GM23248 (cell line): ENCODE results near the gene SLC9A4.

Experiments used
- EZH2 ChIP-seq: fragments of 200-600 bp; sonication (generic); IDR thresholded peaks from 2 replicates; pipeline ENCODE4 v1.6.1; 2018; ENCODE audit warnings: antibody characterized with exemption, mild to moderate bottlenecking; ENCODE audit not compliant: insufficient read depth, poor library complexity, severe bottlenecking
- EZH2phosphoT487 ChIP-seq: fragments of 200-600 bp; sonication (generic); IDR thresholded peaks from 2 replicates; pipeline ENCODE4 v1.6.1; 2018; ENCODE audit warnings: antibody characterized with exemption, moderate library complexity, mild to moderate bottlenecking, low read depth; ENCODE audit not compliant: insufficient read depth

DNA sequence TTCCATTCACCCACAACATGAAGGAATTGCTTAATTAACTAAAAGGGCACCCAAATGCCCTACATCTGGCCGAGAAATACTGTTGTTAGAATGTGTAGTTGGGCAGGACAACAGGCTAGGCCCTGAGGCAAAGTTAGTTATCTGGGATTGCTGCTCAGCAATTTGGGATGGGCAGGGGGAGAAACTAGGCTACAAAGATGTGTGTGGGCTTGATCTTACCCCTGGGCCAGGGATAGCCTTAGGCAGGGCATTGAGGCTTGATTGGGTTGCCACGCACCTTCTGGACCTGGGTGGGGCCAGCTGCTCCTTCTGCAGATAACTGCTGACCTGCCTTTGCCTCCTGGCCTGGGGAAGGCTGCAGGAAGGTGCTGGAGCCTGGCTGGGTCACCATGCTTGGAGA, 40.6 kb upstream of the SLC9A4 start:
- TF ChIP-seq EZH2 (no peak), EZH2phosphoT487 (no peak)
